MM.1S (cell line): ENCODE measurements around the gene STX1B.

ENCODE experiments used
- CTCF ChIP-seq: fragments of 300-600 bp; sonication (generic); IDR thresholded peaks from 2 replicates; pipeline ENCODE4 v1.5.1; 2016; ENCODE audit warnings: antibody characterized with exemption, low read length, mixed read lengths
- EZH2 ChIP-seq: fragments of 300-600 bp; sonication (generic); optimal IDR thresholded peaks from 2 replicates; pipeline ENCODE3; 2017; ENCODE audit warnings: low read depth, mild to moderate bottlenecking, antibody characterized with exemption, low read length, mixed read lengths

- no peak for TF ChIP-seq CTCF
- TF ChIP-seq EZH2, result no peak
Measured at GRCh38 chr16:30954993-30955392, 55.4 kb downstream of the STX1B start.
